ENCODE measurements around the gene PPP2R5E. TPM values are rescaled to one million over a fixed set of nuclear protein-coding genes. Genes with fewer than 3 reads are reported as not detected.

Gene PPP2R5E
- total RNA-seq, 1 experiment from 2014 or later, result 47.2 TPM

DNA sequence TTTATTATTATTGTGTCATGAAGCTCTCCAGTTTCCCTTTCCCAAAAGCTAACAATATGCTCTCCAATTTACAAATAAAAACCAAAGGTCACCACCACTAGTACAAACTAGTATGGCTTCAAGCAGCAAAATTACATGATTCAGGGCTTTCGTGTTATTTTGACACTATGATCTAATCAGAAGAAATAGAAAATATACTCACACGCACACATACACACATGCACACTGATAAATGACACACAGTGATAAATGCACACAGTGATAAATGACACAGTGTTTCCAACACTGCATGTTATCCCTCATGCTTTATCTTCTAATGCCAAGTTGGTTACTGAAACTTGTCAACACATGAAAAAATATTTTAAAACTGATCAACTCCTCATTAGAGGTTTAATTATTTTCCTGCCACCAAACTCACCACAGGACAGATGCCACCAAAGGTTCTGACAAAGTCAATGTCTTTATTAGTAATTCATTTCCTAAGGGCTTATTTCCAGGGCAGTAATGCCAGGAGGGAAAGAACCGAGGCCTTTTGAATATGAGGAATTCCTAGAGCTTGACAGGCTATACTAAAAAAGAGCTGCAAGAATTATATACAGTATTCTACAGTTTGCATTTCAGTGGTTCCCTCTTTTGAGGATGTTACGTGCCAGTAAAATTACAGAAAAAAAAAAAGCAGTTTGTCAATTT lies 82.4 kb downstream of the PPP2R5E start:
- DNase-seq (ENCODE audit: low read depth, low spot score) (no peak), ATAC-seq (no peak)
- in situ Hi-C loops (cut with HindIII; ENCODE audit: low pct_unique_long_range_greater_than_20kb, low sequenced_read_pairs), result no loop called here
- no peak overlapping the region for H3K27ac ChIP-seq (ENCODE audit: low read length)
- ChIA-PET CTCF (no interaction called here), POLR2A (no interaction called here)
- no peaks in the 10 kb centered on the region for H3K27me3 ChIP-seq (ENCODE audit: control insufficient read depth, insufficient read depth, low read length)
- H3K9me3 ChIP-seq (ENCODE audit: control insufficient read depth, insufficient read depth, low read depth, low read length), result no peaks in the 10 kb centered on the region
- intact Hi-C loops (cut with micrococcal nuclease; ENCODE audit: unreplicated experiment), result no loop called here
- H3K36me3 ChIP-seq (ENCODE audit: control insufficient read depth, insufficient read depth, low read length), result no peaks in the 10 kb centered on the region
- TF ChIP-seq TCF7L2 (IDR thresholded peaks at IDR 0.05; ENCODE audit: low read depth, low read length), result no peak
- H3K4me3 ChIP-seq (ENCODE audit: low read depth in 2 of 2, low read length in 2 of 2), result no peak overlapping the region
- no TSS peak for BruUV-seq (replicated peaks)
- H3K4me1 ChIP-seq (ENCODE audit: control insufficient read depth, insufficient read depth, low read length), result no peaks in the 10 kb centered on the region

DNA sequence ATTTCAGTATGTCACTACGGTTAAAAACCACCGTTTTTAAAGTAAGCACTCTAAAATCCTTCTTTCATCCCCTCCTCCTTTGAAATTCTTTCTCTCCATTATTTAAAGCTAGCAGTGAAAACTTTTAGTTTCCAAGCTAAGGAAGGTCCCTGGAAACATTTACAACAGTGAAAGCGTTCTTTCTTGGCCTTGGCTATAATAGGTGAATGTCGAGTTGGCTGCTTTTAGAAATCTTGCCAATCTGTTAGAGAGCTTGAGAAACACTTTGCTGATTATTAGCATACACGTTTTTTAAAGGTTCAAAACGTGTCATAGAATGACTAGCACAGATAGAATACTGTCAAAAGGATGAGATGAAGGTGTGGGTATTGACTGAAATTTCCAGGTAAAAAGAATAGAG lies 83.4 kb downstream of the PPP2R5E start:
- ATAC-seq, result no peak
- Histone ChIP-seq H3K27me3 (ENCODE audit: control insufficient read depth, insufficient read depth, low read length) (no peaks in the 10 kb centered on the region), H3K4me1 (ENCODE audit: control insufficient read depth, insufficient read depth, low read length) (no peaks in the 10 kb centered on the region), H3K36me3 (ENCODE audit: control insufficient read depth, insufficient read depth, low read length) (no peaks in the 10 kb centered on the region), H3K9me3 (ENCODE audit: control insufficient read depth, insufficient read depth, low read depth, low read length) (no peaks in the 10 kb centered on the region), H3K4me3 (ENCODE audit: low read depth in 2 of 2, low read length in 2 of 2) (no peak overlapping the region), H3K27ac (ENCODE audit: low read length) (no peak overlapping the region)
- TF ChIP-seq SIN3A (IDR thresholded peaks at IDR 0.05; ENCODE audit: borderline replicate concordance, insufficient read depth, low read depth, low read length) (no peak), TCF7L2 (IDR thresholded peaks at IDR 0.05; ENCODE audit: low read depth, low read length) (no peak), POLR2AphosphoS5 (IDR thresholded peaks at IDR 0.05; ENCODE audit: low read depth, low read length) (no peak)
- TF ChIP-seq, protein P1, sequence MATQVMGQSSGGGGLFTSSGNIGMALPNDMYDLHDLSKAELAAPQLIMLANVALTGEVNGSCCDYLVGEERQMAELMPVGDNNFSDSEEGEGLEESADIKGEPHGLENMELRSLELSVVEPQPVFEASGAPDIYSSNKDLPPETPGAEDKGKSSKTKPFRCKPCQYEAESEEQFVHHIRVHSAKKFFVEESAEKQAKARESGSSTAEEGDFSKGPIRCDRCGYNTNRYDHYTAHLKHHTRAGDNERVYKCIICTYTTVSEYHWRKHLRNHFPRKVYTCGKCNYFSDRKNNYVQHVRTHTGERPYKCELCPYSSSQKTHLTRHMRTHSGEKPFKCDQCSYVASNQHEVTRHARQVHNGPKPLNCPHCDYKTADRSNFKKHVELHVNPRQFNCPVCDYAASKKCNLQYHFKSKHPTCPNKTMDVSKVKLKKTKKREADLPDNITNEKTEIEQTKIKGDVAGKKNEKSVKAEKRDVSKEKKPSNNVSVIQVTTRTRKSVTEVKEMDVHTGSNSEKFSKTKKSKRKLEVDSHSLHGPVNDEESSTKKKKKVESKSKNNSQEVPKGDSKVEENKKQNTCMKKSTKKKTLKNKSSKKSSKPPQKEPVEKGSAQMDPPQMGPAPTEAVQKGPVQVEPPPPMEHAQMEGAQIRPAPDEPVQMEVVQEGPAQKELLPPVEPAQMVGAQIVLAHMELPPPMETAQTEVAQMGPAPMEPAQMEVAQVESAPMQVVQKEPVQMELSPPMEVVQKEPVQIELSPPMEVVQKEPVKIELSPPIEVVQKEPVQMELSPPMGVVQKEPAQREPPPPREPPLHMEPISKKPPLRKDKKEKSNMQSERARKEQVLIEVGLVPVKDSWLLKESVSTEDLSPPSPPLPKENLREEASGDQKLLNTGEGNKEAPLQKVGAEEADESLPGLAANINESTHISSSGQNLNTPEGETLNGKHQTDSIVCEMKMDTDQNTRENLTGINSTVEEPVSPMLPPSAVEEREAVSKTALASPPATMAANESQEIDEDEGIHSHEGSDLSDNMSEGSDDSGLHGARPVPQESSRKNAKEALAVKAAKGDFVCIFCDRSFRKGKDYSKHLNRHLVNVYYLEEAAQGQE (IDR thresholded peaks at IDR 0.05; ENCODE audit: insufficient read depth in 1 of 2, low read depth in 2 of 2, low read length in 1 of 2), result no peak
- TF ChIP-seq, protein P2, sequence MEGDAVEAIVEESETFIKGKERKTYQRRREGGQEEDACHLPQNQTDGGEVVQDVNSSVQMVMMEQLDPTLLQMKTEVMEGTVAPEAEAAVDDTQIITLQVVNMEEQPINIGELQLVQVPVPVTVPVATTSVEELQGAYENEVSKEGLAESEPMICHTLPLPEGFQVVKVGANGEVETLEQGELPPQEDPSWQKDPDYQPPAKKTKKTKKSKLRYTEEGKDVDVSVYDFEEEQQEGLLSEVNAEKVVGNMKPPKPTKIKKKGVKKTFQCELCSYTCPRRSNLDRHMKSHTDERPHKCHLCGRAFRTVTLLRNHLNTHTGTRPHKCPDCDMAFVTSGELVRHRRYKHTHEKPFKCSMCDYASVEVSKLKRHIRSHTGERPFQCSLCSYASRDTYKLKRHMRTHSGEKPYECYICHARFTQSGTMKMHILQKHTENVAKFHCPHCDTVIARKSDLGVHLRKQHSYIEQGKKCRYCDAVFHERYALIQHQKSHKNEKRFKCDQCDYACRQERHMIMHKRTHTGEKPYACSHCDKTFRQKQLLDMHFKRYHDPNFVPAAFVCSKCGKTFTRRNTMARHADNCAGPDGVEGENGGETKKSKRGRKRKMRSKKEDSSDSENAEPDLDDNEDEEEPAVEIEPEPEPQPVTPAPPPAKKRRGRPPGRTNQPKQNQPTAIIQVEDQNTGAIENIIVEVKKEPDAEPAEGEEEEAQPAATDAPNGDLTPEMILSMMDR (IDR thresholded peaks at IDR 0.05), result no peak
- DNase-seq (ENCODE audit: low read depth, low spot score), result no peak
- intact Hi-C loops (cut with micrococcal nuclease; ENCODE audit: unreplicated experiment), result no loop called here
- ChIA-PET CTCF (no interaction called here), POLR2A (interaction anchor here (0.6 kb wide), 1 partner anchor 175 kb away, joined by 4 read pairs; no protein-coding TSS in a partner anchor)
- BruUV-seq (replicated peaks), result no TSS peak
- in situ Hi-C loops (cut with HindIII; ENCODE audit: low pct_unique_long_range_greater_than_20kb, low sequenced_read_pairs), result no loop called here

DNA sequence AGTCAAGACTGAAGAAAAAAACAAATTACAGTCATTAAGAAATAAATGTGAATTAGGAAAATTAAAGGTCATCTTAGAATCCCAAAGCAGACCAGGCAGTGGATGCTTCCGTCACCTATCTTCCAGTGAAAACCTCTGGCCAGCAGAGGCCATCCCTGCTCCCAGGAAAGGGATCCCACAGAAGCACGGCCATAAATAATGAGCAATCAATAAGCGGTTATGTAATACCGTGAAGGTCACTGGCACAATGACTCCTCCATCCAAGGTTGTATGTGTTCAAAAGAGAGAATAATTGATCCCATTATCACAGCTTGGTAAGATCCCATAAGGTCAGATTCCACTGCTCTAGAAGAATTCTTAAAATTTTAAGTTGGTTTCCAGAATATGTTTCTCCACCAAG lies 85.7 kb downstream of the PPP2R5E start:
- no TSS peak for BruUV-seq (replicated peaks)
- ChIA-PET CTCF (no interaction called here), POLR2A (no interaction called here)
- Histone ChIP-seq H3K27me3 (ENCODE audit: control insufficient read depth, insufficient read depth, low read length) (no peaks in the 10 kb centered on the region), H3K27ac (ENCODE audit: low read length) (no peak overlapping the region), H3K36me3 (ENCODE audit: control insufficient read depth, insufficient read depth, low read length) (no peaks in the 10 kb centered on the region), H3K9me3 (ENCODE audit: control insufficient read depth, insufficient read depth, low read depth, low read length) (no peaks in the 10 kb centered on the region), H3K4me1 (ENCODE audit: control insufficient read depth, insufficient read depth, low read length) (no peaks in the 10 kb centered on the region), H3K4me3 (ENCODE audit: low read depth in 2 of 2, low read length in 2 of 2) (no peak overlapping the region)
- DNase-seq (ENCODE audit: low read depth, low spot score) (no peak), ATAC-seq (no peak)
- intact Hi-C loops (cut with micrococcal nuclease; ENCODE audit: unreplicated experiment), result no loop called here
- in situ Hi-C loops (cut with HindIII; ENCODE audit: low pct_unique_long_range_greater_than_20kb, low sequenced_read_pairs), result no loop called here
- TF ChIP-seq SIN3A (IDR thresholded peaks at IDR 0.05; ENCODE audit: borderline replicate concordance, insufficient read depth, low read depth, low read length) (no peak), TCF7L2 (IDR thresholded peaks at IDR 0.05; ENCODE audit: low read depth, low read length) (no peak), POLR2AphosphoS5 (IDR thresholded peaks at IDR 0.05; ENCODE audit: low read depth, low read length) (no peak)
- TF ChIP-seq, protein P1 (IDR thresholded peaks at IDR 0.05; ENCODE audit: insufficient read depth in 1 of 2, low read depth in 2 of 2, low read length in 1 of 2), result no peak
- TF ChIP-seq, protein P2 (IDR thresholded peaks at IDR 0.05), result no peak
